Activated naive CD4-positive, alpha-beta T cell treated with anti-CD3 and anti-CD28 coated beads, Interleukin-2, amount 50 U/mL, for 24 hours (primary cell): Measurements from ENCODE around the gene SLC32A1.

Experiments
- H3K27ac Mint-ChIP-seq: one replicate; pipeline ENCODE4 v1.8.0; 2021; ENCODE audit warnings: mild to moderate bottlenecking, mixed read lengths
- H3K27me3 Mint-ChIP-seq: one replicate; pipeline ENCODE4 v1.8.0; 2021; ENCODE audit warnings: mixed read lengths
- H3K36me3 Mint-ChIP-seq: one replicate; pipeline ENCODE4 v1.8.0; 2021; ENCODE audit warnings: mixed read lengths
- H3K4me1 Mint-ChIP-seq: one replicate; pipeline ENCODE4 v1.8.0; 2021; ENCODE audit warnings: mixed read lengths
- H3K4me3 Mint-ChIP-seq: one replicate; pipeline ENCODE4 v1.8.0; 2021; ENCODE audit warnings: mild to moderate bottlenecking, mixed read lengths
- H3K9me3 Mint-ChIP-seq: one replicate; pipeline ENCODE4 v1.8.0; 2021; ENCODE audit warnings: mixed read lengths

Gene SLC32A1

GRCh38 chr20:38730989-38731737 is 6.9 kb downstream of the SLC32A1 start:
- peaks cover 4% of the 10 kb centered on the region for H3K36me3 Mint-ChIP-seq
- H3K27me3 Mint-ChIP-seq = peaks cover 73% of the 10 kb centered on the region
- peak overlapping the region; percentile 80 for H3K4me3 Mint-ChIP-seq
- peak overlapping the region; percentile 68 for H3K27ac Mint-ChIP-seq
- peaks cover 49% of the 10 kb centered on the region for H3K4me1 Mint-ChIP-seq
- no peaks in the 10 kb centered on the region for H3K9me3 Mint-ChIP-seq

GRCh38 chr20:38731738-38732113 is 7.4 kb downstream of the SLC32A1 start:
- peaks cover 4% of the 10 kb centered on the region for H3K36me3 Mint-ChIP-seq
- H3K9me3 Mint-ChIP-seq = no peaks in the 10 kb centered on the region
- no peak overlapping the region for H3K27ac Mint-ChIP-seq
- peak overlapping the region; percentile 80 for H3K4me3 Mint-ChIP-seq
- H3K27me3 Mint-ChIP-seq = peaks cover 69% of the 10 kb centered on the region
- peaks cover 45% of the 10 kb centered on the region for H3K4me1 Mint-ChIP-seq

- Mint-ChIP-seq H3K27me3 (peaks cover 60% of the 10 kb centered on the region), H3K4me1 (peaks cover 32% of the 10 kb centered on the region), H3K9me3 (no peaks in the 10 kb centered on the region), H3K27ac (no peak overlapping the region), H3K4me3 (no peak overlapping the region), H3K36me3 (peaks cover 4% of the 10 kb centered on the region)
These were observed 8.7 kb downstream of the SLC32A1 start for GRCh38 chr20:38732981-38733380.

GRCh38 chr20:38735172-38735571 is 10.9 kb downstream of the SLC32A1 start:
- no peak overlapping the region for H3K4me3 Mint-ChIP-seq
- peaks cover 16% of the 10 kb centered on the region for H3K4me1 Mint-ChIP-seq
- H3K36me3 Mint-ChIP-seq = peaks cover under 1% of the 10 kb centered on the region
- no peaks in the 10 kb centered on the region for H3K9me3 Mint-ChIP-seq
- peaks cover 50% of the 10 kb centered on the region for H3K27me3 Mint-ChIP-seq
- no peak overlapping the region for H3K27ac Mint-ChIP-seq

GRCh38 chr20:38737887-38738286 is 13.6 kb downstream of the SLC32A1 start:
- no peak overlapping the region for H3K4me3 Mint-ChIP-seq
- H3K9me3 Mint-ChIP-seq = no peaks in the 10 kb centered on the region
- H3K36me3 Mint-ChIP-seq = no peaks in the 10 kb centered on the region
- H3K4me1 Mint-ChIP-seq = no peaks in the 10 kb centered on the region
- peaks cover 46% of the 10 kb centered on the region for H3K27me3 Mint-ChIP-seq
- H3K27ac Mint-ChIP-seq = no peak overlapping the region

- Mint-ChIP-seq H3K4me3 (no peak overlapping the region), H3K9me3 (no peaks in the 10 kb centered on the region), H3K27me3 (peaks cover 12% of the 10 kb centered on the region), H3K27ac (no peak overlapping the region), H3K4me1 (peaks cover 22% of the 10 kb centered on the region), H3K36me3 (no peaks in the 10 kb centered on the region)
These were observed 21.5 kb downstream of the SLC32A1 start for GRCh38 chr20:38745757-38746156.

- Mint-ChIP-seq H3K27ac (peak overlapping the region; percentile 15), H3K27me3 (peaks cover 5% of the 10 kb centered on the region), H3K4me3 (peak overlapping the region; percentile 97), H3K4me1 (peaks cover 26% of the 10 kb centered on the region), H3K9me3 (no peaks in the 10 kb centered on the region), H3K36me3 (peaks cover 1% of the 10 kb centered on the region)
These were observed 23.3 kb downstream of the SLC32A1 start for GRCh38 chr20:38747495-38748096.

GRCh38 chr20:38748097-38748860 is 24.0 kb downstream of the SLC32A1 start, which contains the start of gene ACTR5:
Gene ACTR5 (plus strand): TSS chr20:38748460. CDS start chr20:38748479, 19 bp downstream.
- peaks cover 4% of the 10 kb centered on the region for H3K36me3 Mint-ChIP-seq
- peak within 1 kb of the TSS; percentile 98 for H3K27ac Mint-ChIP-seq
- H3K4me3 Mint-ChIP-seq = peak within 1 kb of the TSS; percentile 97
- H3K4me1 Mint-ChIP-seq = peaks cover 26% of the 10 kb centered on the region
- H3K9me3 Mint-ChIP-seq = no peaks in the 10 kb centered on the region
- peaks cover 3% of the 10 kb centered on the region for H3K27me3 Mint-ChIP-seq

- Mint-ChIP-seq H3K27ac (peak overlapping the region; percentile 75), H3K36me3 (peaks cover 4% of the 10 kb centered on the region), H3K9me3 (no peaks in the 10 kb centered on the region), H3K27me3 (no peaks in the 10 kb centered on the region), H3K4me3 (peak overlapping the region; percentile 88), H3K4me1 (peaks cover 26% of the 10 kb centered on the region)
These were observed 24.5 kb downstream of the SLC32A1 start for GRCh38 chr20:38748861-38749149.

GRCh38 chr20:38751360-38751976 is 27.2 kb downstream of the SLC32A1 start:
- Mint-ChIP-seq H3K9me3 (no peaks in the 10 kb centered on the region), H3K4me1 (peaks cover 26% of the 10 kb centered on the region), H3K36me3 (peaks cover 19% of the 10 kb centered on the region), H3K4me3 (peak overlapping the region; percentile 19), H3K27ac (no peak overlapping the region), H3K27me3 (no peaks in the 10 kb centered on the region)

GRCh38 chr20:38752029-38752428 is 27.7 kb downstream of the SLC32A1 start:
- Mint-ChIP-seq H3K36me3 (peaks cover 20% of the 10 kb centered on the region), H3K27me3 (no peaks in the 10 kb centered on the region), H3K27ac (no peak overlapping the region), H3K9me3 (no peaks in the 10 kb centered on the region), H3K4me1 (peaks cover 26% of the 10 kb centered on the region), H3K4me3 (no peak overlapping the region)

- no peaks in the 10 kb centered on the region for H3K27me3 Mint-ChIP-seq
- H3K9me3 Mint-ChIP-seq = no peaks in the 10 kb centered on the region
- no peak overlapping the region for H3K27ac Mint-ChIP-seq
- H3K4me1 Mint-ChIP-seq = peaks cover 9% of the 10 kb centered on the region
- H3K36me3 Mint-ChIP-seq = peaks cover 24% of the 10 kb centered on the region
- no peak overlapping the region for H3K4me3 Mint-ChIP-seq
These were observed 30.6 kb downstream of the SLC32A1 start for GRCh38 chr20:38754924-38755323.

GRCh38 chr20:38755324-38755910 is 31.1 kb downstream of the SLC32A1 start:
- H3K36me3 Mint-ChIP-seq = peaks cover 29% of the 10 kb centered on the region
- no peaks in the 10 kb centered on the region for H3K9me3 Mint-ChIP-seq
- peaks cover 7% of the 10 kb centered on the region for H3K4me1 Mint-ChIP-seq
- H3K27me3 Mint-ChIP-seq = no peaks in the 10 kb centered on the region
- no peak overlapping the region for H3K4me3 Mint-ChIP-seq
- H3K27ac Mint-ChIP-seq = no peak overlapping the region

- H3K27me3 Mint-ChIP-seq = no peaks in the 10 kb centered on the region
- H3K4me1 Mint-ChIP-seq = peaks cover 3% of the 10 kb centered on the region
- no peaks in the 10 kb centered on the region for H3K9me3 Mint-ChIP-seq
- peaks cover 39% of the 10 kb centered on the region for H3K36me3 Mint-ChIP-seq
- H3K4me3 Mint-ChIP-seq = no peak overlapping the region
- H3K27ac Mint-ChIP-seq = no peak overlapping the region
These were observed 33.0 kb downstream of the SLC32A1 start for GRCh38 chr20:38757145-38757775.

- H3K4me3 Mint-ChIP-seq = no peak overlapping the region
- H3K9me3 Mint-ChIP-seq = no peaks in the 10 kb centered on the region
- peaks cover 35% of the 10 kb centered on the region for H3K36me3 Mint-ChIP-seq
- H3K27ac Mint-ChIP-seq = no peak overlapping the region
- H3K4me1 Mint-ChIP-seq = peaks cover 10% of the 10 kb centered on the region
- H3K27me3 Mint-ChIP-seq = no peaks in the 10 kb centered on the region
These were observed 34.8 kb downstream of the SLC32A1 start for GRCh38 chr20:38759106-38759505.
